Measurements from ENCODE around the gene GALNT6. TPM values are rescaled to one million over a fixed set of nuclear protein-coding genes. Genes with fewer than 3 reads are reported as not detected.

Gene GALNT6
- total and polyA plus RNA-seq, 4 experiments from 2014 or later, result 1.7 to 9.2 (median 3.6) TPM

GRCh38 chr12:51381226-51382079, 9.8 kb downstream of the GALNT6 start:
- peak overlapping the region in 1 of 7 donors; percentile 19 for H3K27ac Mint-ChIP-seq
- no peak overlapping the region for H3K4me3 Mint-ChIP-seq
- H3K27me3 ChIP-seq (ENCODE audit: insufficient read depth, low read length), result no peaks in the 10 kb centered on the region
- H3K27me3 Mint-ChIP-seq, result no peaks in the 10 kb centered on the region
- H3K9me3 Mint-ChIP-seq, result peaks cover 0 to 4% (median 0%) of the 10 kb centered on the region in 8 donors
- DNase-seq, result no peak
- H3K36me3 ChIP-seq (ENCODE audit: insufficient read depth, low read length), result peaks cover 10% of the 10 kb centered on the region
- H3K4me1 Mint-ChIP-seq, result peaks cover 20 to 39% (median 28%) of the 10 kb centered on the region in 4 donors
- peaks cover 31 to 46% of the 10 kb centered on the region in 2 donors for H3K36me3 Mint-ChIP-seq
- CTCF ChIA-PET (ENCODE audit: partially characterized antibody), result interaction anchor here (0.9 to 1.3 kb wide), 2 partner anchors 10 to 41 kb away, joined by 3 read pairs; no protein-coding TSS in a partner anchor
- H3K4me3 ChIP-seq (ENCODE audit: low read length in 2 of 2), result no peak overlapping the region
- POLR2A ChIA-PET (ENCODE audit: partially characterized antibody), result interaction anchor here (1.1 kb wide), 1 partner anchor 12 kb away, joined by 3 read pairs; no protein-coding TSS in a partner anchor
- peaks cover 14% of the 10 kb centered on the region for H3K4me1 ChIP-seq (ENCODE audit: insufficient read depth, low read length)
- H3K27ac ChIP-seq (ENCODE audit: low read depth, low read length), result no peak overlapping the region
- intact Hi-C loops (cut with micrococcal nuclease), result no loop called here
- no peaks in the 10 kb centered on the region for H3K9me3 ChIP-seq (ENCODE audit: control insufficient read depth in 1 of 2, low read length in 2 of 2)

DNA sequence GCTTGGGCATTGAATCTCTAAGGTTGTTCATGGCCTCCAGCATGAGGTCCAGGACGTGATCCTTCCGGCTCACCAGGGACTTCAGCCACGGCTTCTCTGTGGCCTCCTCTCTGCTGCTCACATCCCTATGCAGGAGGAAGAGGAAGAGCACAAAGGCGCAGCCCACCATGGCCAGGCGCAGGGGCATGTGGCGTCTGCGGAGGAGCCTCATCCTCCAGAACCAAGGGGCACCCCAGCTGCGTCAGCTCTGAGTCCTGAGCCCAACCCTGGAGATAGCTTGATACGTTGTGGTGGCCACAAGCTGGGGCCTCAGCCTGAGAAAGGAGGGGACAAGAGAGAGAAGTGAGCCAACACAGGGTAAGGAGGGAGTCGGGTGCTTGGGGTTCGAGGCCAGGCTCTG, 11.6 kb downstream of the GALNT6 start:
- no peaks in the 10 kb centered on the region for H3K27me3 Mint-ChIP-seq
- intact Hi-C loops (cut with micrococcal nuclease), result no loop called here
- H3K36me3 Mint-ChIP-seq, result peaks cover 39 to 52% of the 10 kb centered on the region in 2 donors
- Histone ChIP-seq H3K4me1 (ENCODE audit: insufficient read depth, low read length) (peaks cover 14% of the 10 kb centered on the region), H3K9me3 (ENCODE audit: control insufficient read depth in 1 of 2, low read length in 2 of 2) (no peaks in the 10 kb centered on the region), H3K27ac (ENCODE audit: low read depth, low read length) (no peak overlapping the region), H3K36me3 (ENCODE audit: insufficient read depth, low read length) (peaks cover 10% of the 10 kb centered on the region), H3K4me3 (ENCODE audit: low read length in 2 of 2) (no peak overlapping the region), H3K27me3 (ENCODE audit: insufficient read depth, low read length) (no peaks in the 10 kb centered on the region)
- POLR2A ChIA-PET (ENCODE audit: partially characterized antibody), result no interaction called here
- H3K27ac Mint-ChIP-seq, result no peak overlapping the region
- CTCF ChIA-PET (ENCODE audit: partially characterized antibody), result interaction anchor here (1.0 kb wide), 1 partner anchor 12 kb away, joined by 3 read pairs; the partner anchor contains the start of gene GALNT6
- no peak overlapping the region for H3K4me3 Mint-ChIP-seq
- DNase-seq, result no peak
- H3K9me3 Mint-ChIP-seq, result peaks cover 0 to 4% (median 0%) of the 10 kb centered on the region in 8 donors
- H3K4me1 Mint-ChIP-seq, result peaks cover 20 to 34% (median 31%) of the 10 kb centered on the region in 4 donors

- no peaks in the 10 kb centered on the region for H3K27me3 Mint-ChIP-seq
- intact Hi-C loops (cut with micrococcal nuclease), result no loop called here
- no peak overlapping the region for H3K4me3 Mint-ChIP-seq
- H3K36me3 ChIP-seq (ENCODE audit: insufficient read depth, low read length), result peaks cover 10% of the 10 kb centered on the region
- peaks cover 7% of the 10 kb centered on the region for H3K4me1 ChIP-seq (ENCODE audit: insufficient read depth, low read length)
- H3K27ac ChIP-seq (ENCODE audit: low read depth, low read length), result no peak overlapping the region
- peaks cover 17 to 32% (median 28%) of the 10 kb centered on the region in 4 donors for H3K4me1 Mint-ChIP-seq
- H3K9me3 Mint-ChIP-seq, result peaks cover 0 to 4% (median 0%) of the 10 kb centered on the region in 8 donors
- H3K27ac Mint-ChIP-seq, result peak overlapping the region in 3 of 7 donors; percentile 21 to 63 (median 23)
- H3K27me3 ChIP-seq (ENCODE audit: insufficient read depth, low read length), result no peaks in the 10 kb centered on the region
- H3K36me3 Mint-ChIP-seq, result peaks cover 44 to 52% of the 10 kb centered on the region in 2 donors
- no peak overlapping the region for H3K4me3 ChIP-seq (ENCODE audit: low read length in 2 of 2)
- no peak for DNase-seq
- ChIA-PET CTCF (ENCODE audit: partially characterized antibody) (no interaction called here), POLR2A (ENCODE audit: partially characterized antibody) (interaction anchor here (1.2 kb wide), 1 partner anchor 10 kb away, joined by 5 read pairs; no protein-coding TSS in a partner anchor)
- H3K9me3 ChIP-seq (ENCODE audit: control insufficient read depth in 1 of 2, low read length in 2 of 2), result no peaks in the 10 kb centered on the region
These were observed 12.5 kb downstream of the GALNT6 start for GRCh38 chr12:51378749-51379148.

- Histone ChIP-seq H3K27me3 (ENCODE audit: insufficient read depth, low read length) (no peaks in the 10 kb centered on the region), H3K4me1 (ENCODE audit: insufficient read depth, low read length) (no peaks in the 10 kb centered on the region), H3K9me3 (ENCODE audit: control insufficient read depth in 1 of 2, low read length in 2 of 2) (no peaks in the 10 kb centered on the region), H3K4me3 (ENCODE audit: low read length in 2 of 2) (no peak overlapping the region), H3K27ac (ENCODE audit: low read depth, low read length) (no peak overlapping the region), H3K36me3 (ENCODE audit: insufficient read depth, low read length) (peaks cover 10% of the 10 kb centered on the region)
- CTCF ChIA-PET (ENCODE audit: partially characterized antibody), result no interaction called here
- Mint-ChIP-seq H3K27ac (peak overlapping the region in 3 of 7 donors; percentile 61 to 84 (median 82)), H3K27me3 (no peaks in the 10 kb centered on the region), H3K4me1 (peaks cover 13 to 26% (median 17%) of the 10 kb centered on the region in 4 donors), H3K36me3 (peaks cover 42 to 51% of the 10 kb centered on the region in 2 donors), H3K4me3 (peak overlapping the region in 1 of 8 donors; percentile 74), H3K9me3 (peaks cover 0 to 4% (median 0%) of the 10 kb centered on the region in 8 donors)
- DNase-seq, result no peak
- intact Hi-C loops (cut with micrococcal nuclease), result no loop called here
- POLR2A ChIA-PET (ENCODE audit: partially characterized antibody), result interaction anchor here (1.1 to 1.2 kb wide), 2 partner anchors 9 to 17 kb away, joined by 3 to 5 read pairs; no protein-coding TSS in a partner anchor
These were observed 13.9 kb downstream of the GALNT6 start for GRCh38 chr12:51377099-51377984.

DNA sequence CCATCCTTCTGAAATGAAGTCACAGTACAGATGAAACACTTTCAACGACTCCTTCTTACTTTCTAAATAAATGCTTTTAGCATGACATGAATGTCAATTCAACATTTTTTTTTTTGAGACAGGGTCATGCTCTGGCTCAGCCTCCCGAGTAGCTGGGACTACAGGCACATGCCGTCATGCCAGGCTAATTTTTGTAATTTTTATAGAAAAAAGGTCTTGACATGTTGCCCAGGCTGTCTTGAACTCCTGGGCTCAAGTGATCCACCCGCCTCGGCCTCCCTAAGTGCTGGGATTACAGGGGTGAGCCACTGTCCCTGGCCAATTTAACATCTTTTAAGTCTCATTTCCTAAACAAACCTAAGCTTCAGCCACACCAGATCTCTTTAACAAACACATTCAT, 16.4 kb downstream of the GALNT6 start:
- Mint-ChIP-seq H3K4me1 (peaks cover 17 to 38% (median 32%) of the 10 kb centered on the region in 4 donors), H3K4me3 (no peak overlapping the region), H3K9me3 (peaks cover 0 to 4% (median 0%) of the 10 kb centered on the region in 8 donors), H3K27me3 (no peaks in the 10 kb centered on the region), H3K36me3 (peaks cover 33 to 37% of the 10 kb centered on the region in 2 donors), H3K27ac (peak overlapping the region in 6 of 7 donors; percentile 7 to 89 (median 36))
- Histone ChIP-seq H3K9me3 (ENCODE audit: control insufficient read depth in 1 of 2, low read length in 2 of 2) (no peaks in the 10 kb centered on the region), H3K27ac (ENCODE audit: low read depth, low read length) (no peak overlapping the region), H3K36me3 (ENCODE audit: insufficient read depth, low read length) (peaks cover 10% of the 10 kb centered on the region), H3K4me3 (ENCODE audit: low read length in 2 of 2) (no peak overlapping the region), H3K4me1 (ENCODE audit: insufficient read depth, low read length) (peaks cover 7% of the 10 kb centered on the region), H3K27me3 (ENCODE audit: insufficient read depth, low read length) (no peaks in the 10 kb centered on the region)
- DNase-seq, result no peak
- ChIA-PET CTCF (ENCODE audit: partially characterized antibody) (interaction anchor here (1.1 kb wide), 1 partner anchor 157 kb away, joined by 4 read pairs; no protein-coding TSS in a partner anchor), POLR2A (ENCODE audit: partially characterized antibody) (no interaction called here)
- intact Hi-C loops (cut with micrococcal nuclease), result no loop called here

DNA sequence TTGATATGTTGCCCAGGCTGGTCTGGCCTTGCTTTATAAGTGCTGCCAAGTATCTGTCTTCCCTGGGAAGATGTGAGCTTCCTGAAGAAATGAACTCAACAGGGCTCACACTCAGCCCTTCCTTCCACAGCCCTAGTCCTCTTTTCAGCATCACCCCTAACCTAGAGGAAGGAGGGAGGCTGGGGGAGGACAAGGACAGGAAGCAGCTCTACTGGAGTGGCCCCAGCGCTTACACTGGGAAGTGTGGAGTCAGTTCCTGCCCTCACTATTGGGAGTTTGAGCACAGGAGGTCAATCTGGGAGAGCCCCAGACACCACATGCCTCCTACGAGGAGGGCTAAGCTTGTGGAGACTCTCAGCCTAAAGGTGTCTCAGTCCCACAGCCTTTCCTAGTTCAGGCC, 16.8 kb downstream of the GALNT6 start:
- intact Hi-C loops (cut with micrococcal nuclease), result no loop called here

More for the DNA sequence above, 16.8 kb downstream of the GALNT6 start:
- ChIA-PET CTCF (ENCODE audit: partially characterized antibody) (interaction anchor here (1.1 kb wide), 1 partner anchor 158 kb away, joined by 4 read pairs; no protein-coding TSS in a partner anchor), POLR2A (ENCODE audit: partially characterized antibody) (interaction anchor here (1.2 to 1.9 kb wide), 2 partner anchors 12 to 18 kb away, joined by 5 to 7 read pairs; no protein-coding TSS in a partner anchor)
- no peaks in the 10 kb centered on the region for H3K27me3 ChIP-seq (ENCODE audit: insufficient read depth, low read length)
- H3K4me3 ChIP-seq (ENCODE audit: low read length in 2 of 2), result no peak overlapping the region
- Mint-ChIP-seq H3K4me1 (peaks cover 22 to 43% (median 37%) of the 10 kb centered on the region in 4 donors), H3K27ac (peak overlapping the region in 5 of 7 donors; percentile 14 to 89 (median 33)), H3K36me3 (peaks cover 28 to 32% of the 10 kb centered on the region in 2 donors), H3K4me3 (no peak overlapping the region), H3K9me3 (peaks cover 0 to 4% (median 0%) of the 10 kb centered on the region in 8 donors), H3K27me3 (no peaks in the 10 kb centered on the region)
- DNase-seq, result no peak
- H3K4me1 ChIP-seq (ENCODE audit: insufficient read depth, low read length), result peaks cover 12% of the 10 kb centered on the region
- H3K36me3 ChIP-seq (ENCODE audit: insufficient read depth, low read length), result peaks cover 10% of the 10 kb centered on the region
- H3K27ac ChIP-seq (ENCODE audit: low read depth, low read length), result no peak overlapping the region
- no peaks in the 10 kb centered on the region for H3K9me3 ChIP-seq (ENCODE audit: control insufficient read depth in 1 of 2, low read length in 2 of 2)
